ENCODE data around the gene SIK3.

GRCh38 chr11:116876656-116877055 is 221.6 kb downstream of the SIK3 start:
- TF ChIP-seq CTCF (conservative IDR thresholded peaks at IDR 0.05; ENCODE audit: low read depth, low read length) (no peak), EZH2phosphoT487 (IDR thresholded peaks at IDR 0.05; ENCODE audit: borderline replicate concordance, low read length) (no peak)
